Peyer's patch (tissue), 4 donors: ENCODE data around the gene MTMR11. TPM values are rescaled to one million over a fixed set of nuclear protein-coding genes. Genes with fewer than 3 reads are reported as not detected.

Source experiments
- DNase-seq, 3 donors: peaks; one replicate each; pipeline ENCODE4 v3.0.0-alpha.2; 2017 to 2019
- H3K27ac ChIP-seq, 4 donors: fragments of 200-600 bp; sonication (generic); one replicate each; pipeline ENCODE4 v1.5.1; 2016 to 2019
- H3K27me3 ChIP-seq, 2 donors: fragments of 200-600 bp; sonication (generic); one replicate each; pipeline ENCODE4 v1.5.1; 2019
- H3K36me3 ChIP-seq, 3 donors: fragments of 200-600 bp; sonication (generic); one replicate each; pipeline ENCODE4 v1.5.1; 2016 to 2019
- H3K4me1 ChIP-seq, 4 donors: fragments of 200-600 bp; sonication (generic); one replicate each; pipeline ENCODE4 v1.5.1; 2016 to 2019
- H3K4me3 ChIP-seq, 4 donors: fragments of 200-600 bp; sonication (generic); 1 replicate in 3 of 4; 2 replicates in 1 of 4; pipeline ENCODE4 v1.5.1; 2016 to 2019; ENCODE audit warnings: mild to moderate bottlenecking in 1 of 4
- H3K9me3 ChIP-seq, 4 donors: fragments of 200-600 bp; sonication (generic); one replicate each; pipeline ENCODE4 v1.5.1; 2016 to 2019; ENCODE audit warnings: mild to moderate bottlenecking in 1 of 4
- CTCF ChIP-seq, 6 experiments: fragments of 450-650 bp in 4 of 6; fragments of 200-600 bp in 2 of 6; sonication (generic) in 1 of 6; IDR thresholded peaks; one replicate each; pipeline ENCODE4 v1.5.1; 2017 to 2019; ENCODE audit warnings: antibody characterized with exemption in 6 of 6, mild to moderate bottlenecking in 3 of 6, moderate library complexity in 1 of 6
- POLR2A ChIP-seq, 2 donors: fragments of 450-650 bp; IDR thresholded peaks; one replicate each; pipeline ENCODE4 v1.5.1; 2017; ENCODE audit warnings: antibody characterized with exemption in 2 of 2, mild to moderate bottlenecking in 2 of 2, moderate library complexity in 2 of 2
- total RNA-seq, 4 donors: library from RNA; depleted of rRNA; stranded (reverse); fragments of >200 nt; gene quantifications; one replicate each; pipeline ENCODE4 v1.1.0, GENCODE V29; 2016

MTMR11 gene
- total RNA-seq, 4 donors from 2014 or later = 47.9 to 210 (median 175) TPM

GRCh38 chr1:149928401-149928724 is 8.3 kb downstream of the MTMR11 start:
- peak overlapping the region; percentile 82 to 93 (median 90) for H3K27ac ChIP-seq
- peak overlapping the region; percentile 64 to 88 (median 73) for H3K4me3 ChIP-seq
- no peak for DNase-seq
- peaks cover 0 to 47% (median 9%) of the 10 kb centered on the region in 4 donors for H3K4me1 ChIP-seq
- H3K9me3 ChIP-seq = no peaks in the 10 kb centered on the region
- peaks cover 0 to 62% (median 3%) of the 10 kb centered on the region in 3 donors for H3K36me3 ChIP-seq
- H3K27me3 ChIP-seq = no peaks in the 10 kb centered on the region
- TF ChIP-seq POLR2A (IDR thresholded peaks at IDR 0.05) (no peak), CTCF (IDR thresholded peaks at IDR 0.05) (no peak)

- TF ChIP-seq POLR2A (IDR thresholded peaks at IDR 0.05) = peak; percentile 79 to 92
- TF ChIP-seq CTCF (IDR thresholded peaks at IDR 0.05) = peak in 1 of 6 experiments; percentile 15
- peak; percentile 94 to 98 (median 97) for DNase-seq
- Histone ChIP-seq H3K36me3 (peaks cover 0 to 64% (median 3%) of the 10 kb centered on the region in 3 donors), H3K4me1 (peaks cover 0 to 44% (median 9%) of the 10 kb centered on the region in 4 donors), H3K27ac (peak within 1 kb of the TSS; percentile 82 to 93 (median 90)), H3K4me3 (peak within 1 kb of the TSS; percentile 64 to 88 (median 73)), H3K27me3 (no peaks in the 10 kb centered on the region), H3K9me3 (no peaks in the 10 kb centered on the region)
Measured at GRCh38 chr1:149927563-149928400, 8.9 kb downstream of the MTMR11 start, which contains the start of gene SF3B4. Gene SF3B4 (minus strand): TSS chr1:149927803. CDS start chr1:149927759, 44 bp downstream.

- peaks cover 0 to 44% (median 9%) of the 10 kb centered on the region in 4 donors for H3K4me1 ChIP-seq
- H3K27me3 ChIP-seq = no peaks in the 10 kb centered on the region
- TF ChIP-seq POLR2A (IDR thresholded peaks at IDR 0.05) (no peak), CTCF (IDR thresholded peaks at IDR 0.05) (no peak)
- peaks cover 0 to 71% (median 3%) of the 10 kb centered on the region in 3 donors for H3K36me3 ChIP-seq
- no peaks in the 10 kb centered on the region for H3K9me3 ChIP-seq
- DNase-seq = no peak
- H3K4me3 ChIP-seq = peak overlapping the region; percentile 64 to 88 (median 73)
- H3K27ac ChIP-seq = peak overlapping the region; percentile 82 to 93 (median 90)
Measured at GRCh38 chr1:149927056-149927562, 9.6 kb downstream of the MTMR11 start.

GRCh38 chr1:149926296-149926695 is 10.4 kb downstream of the MTMR11 start:
- H3K27me3 ChIP-seq = no peaks in the 10 kb centered on the region
- no peak overlapping the region for H3K27ac ChIP-seq
- no peaks in the 10 kb centered on the region for H3K9me3 ChIP-seq
- H3K4me3 ChIP-seq = peak overlapping the region in 1 of 4 donors; percentile 75
- no peak for TF ChIP-seq POLR2A (IDR thresholded peaks at IDR 0.05)
- no peak for TF ChIP-seq CTCF (IDR thresholded peaks at IDR 0.05)
- DNase-seq = no peak
- H3K36me3 ChIP-seq = peaks cover 0 to 64% (median 3%) of the 10 kb centered on the region in 3 donors
- H3K4me1 ChIP-seq = peaks cover 0 to 36% (median 9%) of the 10 kb centered on the region in 4 donors

- no peak for TF ChIP-seq POLR2A (IDR thresholded peaks at IDR 0.05)
- DNase-seq = no peak
- H3K27me3 ChIP-seq = no peaks in the 10 kb centered on the region
- no peak overlapping the region for H3K27ac ChIP-seq
- H3K9me3 ChIP-seq = no peaks in the 10 kb centered on the region
- no peak overlapping the region for H3K4me3 ChIP-seq
- peaks cover 0 to 59% (median 3%) of the 10 kb centered on the region in 3 donors for H3K36me3 ChIP-seq
- peaks cover 0 to 31% (median 9%) of the 10 kb centered on the region in 4 donors for H3K4me1 ChIP-seq
Measured at GRCh38 chr1:149925751-149926150, 10.9 kb downstream of the MTMR11 start.

- H3K27me3 ChIP-seq = no peaks in the 10 kb centered on the region
- no peaks in the 10 kb centered on the region for H3K9me3 ChIP-seq
- DNase-seq = no peak
- H3K4me3 ChIP-seq = no peak overlapping the region
- H3K36me3 ChIP-seq = peaks cover 0 to 55% (median 3%) of the 10 kb centered on the region in 3 donors
- TF ChIP-seq CTCF (IDR thresholded peaks at IDR 0.05) = no peak
- TF ChIP-seq POLR2A (IDR thresholded peaks at IDR 0.05) = no peak
- no peak overlapping the region for H3K27ac ChIP-seq
- H3K4me1 ChIP-seq = peaks cover 0 to 31% (median 9%) of the 10 kb centered on the region in 4 donors
Measured at GRCh38 chr1:149925345-149925744, 11.3 kb downstream of the MTMR11 start.
